GM21381 (cell line): ENCODE results near the gene FDX1.
A peak's percentile ranks its signal among the peaks of the same experiment; 100 is the strongest.
"Not testable (repeated sequence)": the region's sequence is repeated elsewhere in the genome, so short reads cannot be mapped to it uniquely, and the experiment has no call there.

ENCODE experiments used
- ATAC-seq: cut with Tn5 transposase; IDR thresholded peaks from one replicate; pipeline ENCODE4 v1.9.1; 2021; ENCODE audit warnings: mild to moderate bottlenecking, moderate library complexity; ENCODE audit not compliant: unreplicated experiment

The FDX1 gene

GRCh38 chr11:110429731-110430266 lies at the start of gene FDX1:
Gene FDX1, plus strand, starts transcription at chr11:110429948. Its CDS starts 173 bp downstream, at chr11:110430121.
- ATAC-seq, result peak; percentile 80

- no peak for ATAC-seq
These were observed 48.7 kb upstream of the FDX1 start for GRCh38 chr11:110380836-110381622.

- not testable (repeated sequence) for ATAC-seq
These were observed 41.5 kb upstream of the FDX1 start for GRCh38 chr11:110388231-110388630.

- ATAC-seq, result no peak
These were observed 39.8 kb upstream of the FDX1 start for GRCh38 chr11:110389965-110390364.

- ATAC-seq, result no peak
These were observed 37.7 kb upstream of the FDX1 start for GRCh38 chr11:110392056-110392455.

- not testable (repeated sequence) for ATAC-seq
These were observed 32.0 kb upstream of the FDX1 start for GRCh38 chr11:110397668-110398286.

GRCh38 chr11:110403585-110403984 lies 26.2 kb upstream of the FDX1 start:
- not testable (repeated sequence) for ATAC-seq

- not testable (repeated sequence) for ATAC-seq
These were observed 24.1 kb upstream of the FDX1 start for GRCh38 chr11:110405636-110406035.

GRCh38 chr11:110407315-110407714 lies 22.4 kb upstream of the FDX1 start:
- no peak for ATAC-seq

GRCh38 chr11:110409174-110409573 lies 20.6 kb upstream of the FDX1 start:
- ATAC-seq, result no peak

- ATAC-seq, result no peak
These were observed 19.1 kb upstream of the FDX1 start for GRCh38 chr11:110410651-110411050.

GRCh38 chr11:110415081-110415480 lies 14.7 kb upstream of the FDX1 start:
- no peak for ATAC-seq

- ATAC-seq, result not testable (repeated sequence)
These were observed 8.1 kb upstream of the FDX1 start for GRCh38 chr11:110421658-110422057.

GRCh38 chr11:110422306-110422905 lies 7.3 kb upstream of the FDX1 start:
- no peak for ATAC-seq

GRCh38 chr11:110424775-110425444 lies 4.8 kb upstream of the FDX1 start:
- ATAC-seq, result no peak

GRCh38 chr11:110425751-110426545 lies 3.8 kb upstream of the FDX1 start:
- ATAC-seq, result no peak

- no peak for ATAC-seq
These were observed 1.7 kb upstream of the FDX1 start for GRCh38 chr11:110428040-110428439.

- no peak for ATAC-seq
These were observed 605 bp upstream of the FDX1 start for GRCh38 chr11:110428956-110429730.

GRCh38 chr11:110430267-110431050 lies 711 bp downstream of the FDX1 start:
- peak; percentile 22 for ATAC-seq
